Neuronal stem cell (in vitro differentiated cells): ENCODE measurements around the gene COX19.

ENCODE experiments used
- DNase-seq: peaks from one replicate; pipeline ENCODE4 v3.0.0-alpha.2; 2013; ENCODE audit warnings: low spot score
- H2AFZ ChIP-seq: one replicate; pipeline ENCODE4 v1.6.1; 2013; ENCODE audit warnings: mild to moderate bottlenecking, low read length, inconsistent platforms
- H2AK5ac ChIP-seq: 2 replicates; pipeline ENCODE4 v1.6.1; 2013; ENCODE audit warnings: low read depth, mild to moderate bottlenecking, inconsistent platforms, low read length, moderate library complexity, mixed read lengths
- H2BK120ac ChIP-seq: 2 replicates; pipeline ENCODE4 v1.6.1; 2013; ENCODE audit warnings: low read depth, mild to moderate bottlenecking, inconsistent platforms, low read length, moderate library complexity, mixed read lengths
- H2BK12ac ChIP-seq: one replicate; pipeline ENCODE4 v1.6.1; 2013; ENCODE audit warnings: low read length, inconsistent platforms
- H2BK15ac ChIP-seq: 2 replicates; pipeline ENCODE4 v1.6.1; 2013; ENCODE audit warnings: mild to moderate bottlenecking, low read length, inconsistent platforms, mixed read lengths
- H2BK5ac ChIP-seq: one replicate; pipeline ENCODE4 v1.6.1; 2013; ENCODE audit warnings: inconsistent platforms, mild to moderate bottlenecking, low read length, moderate library complexity
- H3K14ac ChIP-seq: one replicate; pipeline ENCODE4 v1.6.1; 2013; ENCODE audit warnings: low read length, inconsistent platforms
- H3K18ac ChIP-seq: 2 replicates; pipeline ENCODE4 v1.6.1; 2013; ENCODE audit warnings: low read length, inconsistent platforms
- H3K23ac ChIP-seq: 2 replicates; pipeline ENCODE4 v1.6.1; 2013; ENCODE audit warnings: low read depth, mild to moderate bottlenecking, mixed read lengths, low read length, inconsistent platforms; ENCODE audit not compliant: poor library complexity
- H3K27ac ChIP-seq: replicated peaks from 3 replicates; pipeline ENCODE4 v1.5.1; 2013; ENCODE audit warnings: low read length, inconsistent platforms
- H3K27me3 ChIP-seq, 3 experiments: 2 replicates each; pipeline ENCODE4 v1.6.1; 2013; ENCODE audit warnings: low read length in 3 of 3, mild to moderate bottlenecking in 2 of 3, inconsistent platforms in 1 of 3, low read depth in 1 of 3, mixed read lengths in 1 of 3, moderate library complexity in 1 of 3; ENCODE audit not compliant: control insufficient read depth in 3 of 3, insufficient read depth in 3 of 3
- H3K36me3 ChIP-seq, 2 donors: replicated peaks in 1 of 2; 2 replicates each; pipeline ENCODE4 v1.6.1; 2013; ENCODE audit warnings: low read length in 2 of 2; ENCODE audit not compliant: control insufficient read depth in 2 of 2, insufficient read depth in 2 of 2
- H3K4ac ChIP-seq: 2 replicates; pipeline ENCODE4 v1.6.1; 2013; ENCODE audit warnings: inconsistent platforms, mild to moderate bottlenecking, low read length, moderate library complexity
- H3K4me1 ChIP-seq, 2 donors: 1 replicate in 1 of 2; 2 replicates in 1 of 2; pipeline ENCODE4 v1.6.1; 2013; ENCODE audit warnings: low read length in 2 of 2, low read depth in 1 of 2; ENCODE audit not compliant: control insufficient read depth in 2 of 2, insufficient read depth in 1 of 2
- H3K4me2 ChIP-seq: one replicate; pipeline ENCODE4 v1.6.1; 2013; ENCODE audit warnings: mild to moderate bottlenecking, low read length, inconsistent platforms; ENCODE audit not compliant: insufficient read depth, poor library complexity, severe bottlenecking
- H3K4me3 ChIP-seq, 2 donors: 2 replicates each; pipeline ENCODE4 v1.5.1; 2013; ENCODE audit warnings: low read length in 2 of 2, mild to moderate bottlenecking in 2 of 2, inconsistent platforms in 1 of 2, moderate library complexity in 1 of 2
- H3K79me1 ChIP-seq: one replicate; pipeline ENCODE4 v1.6.1; 2013; ENCODE audit warnings: low read depth, mild to moderate bottlenecking, inconsistent platforms, low read length, moderate library complexity
- H3K9ac ChIP-seq: one replicate; pipeline ENCODE4 v1.6.1; 2013; ENCODE audit warnings: mild to moderate bottlenecking, low read depth, low read length, inconsistent platforms; ENCODE audit not compliant: poor library complexity
- H3K9me3 ChIP-seq, 2 donors: replicated peaks in 1 of 2; 2 replicates each; pipeline versions ENCODE3 to v1.6.1; 2013; ENCODE audit warnings: low read length in 2 of 2, mild to moderate bottlenecking in 2 of 2, inconsistent platforms in 1 of 2, low read depth in 1 of 2, mixed read lengths in 1 of 2, moderate library complexity in 1 of 2; ENCODE audit not compliant: control insufficient read depth in 2 of 2, insufficient read depth in 1 of 2
- H4K8ac ChIP-seq: one replicate; pipeline ENCODE4 v1.6.1; 2013; ENCODE audit warnings: low read depth, mild to moderate bottlenecking, inconsistent platforms, low read length, moderate library complexity
- H4K91ac ChIP-seq: one replicate; pipeline ENCODE4 v1.6.1; 2013; ENCODE audit warnings: low read length, low read depth, mild to moderate bottlenecking, inconsistent platforms; ENCODE audit not compliant: poor library complexity
- WGBS, 2 donors: extraction: QIAGEN DNeasy Blood & Tissue Kit; methylation state at CpG; one replicate each; pipeline ENCODE4 v1.1.7; 2013; ENCODE audit warnings: missing lambda C conversion rate in 2 of 2, mixed read lengths in 1 of 2; ENCODE audit not compliant: insufficient read length in 2 of 2, insufficient replicate concordance in 1 of 2; ENCODE audit errors: extremely low coverage in 2 of 2; 5-methylcytosine and 5-hydroxymethylcytosine counted together

Gene COX19

DNA sequence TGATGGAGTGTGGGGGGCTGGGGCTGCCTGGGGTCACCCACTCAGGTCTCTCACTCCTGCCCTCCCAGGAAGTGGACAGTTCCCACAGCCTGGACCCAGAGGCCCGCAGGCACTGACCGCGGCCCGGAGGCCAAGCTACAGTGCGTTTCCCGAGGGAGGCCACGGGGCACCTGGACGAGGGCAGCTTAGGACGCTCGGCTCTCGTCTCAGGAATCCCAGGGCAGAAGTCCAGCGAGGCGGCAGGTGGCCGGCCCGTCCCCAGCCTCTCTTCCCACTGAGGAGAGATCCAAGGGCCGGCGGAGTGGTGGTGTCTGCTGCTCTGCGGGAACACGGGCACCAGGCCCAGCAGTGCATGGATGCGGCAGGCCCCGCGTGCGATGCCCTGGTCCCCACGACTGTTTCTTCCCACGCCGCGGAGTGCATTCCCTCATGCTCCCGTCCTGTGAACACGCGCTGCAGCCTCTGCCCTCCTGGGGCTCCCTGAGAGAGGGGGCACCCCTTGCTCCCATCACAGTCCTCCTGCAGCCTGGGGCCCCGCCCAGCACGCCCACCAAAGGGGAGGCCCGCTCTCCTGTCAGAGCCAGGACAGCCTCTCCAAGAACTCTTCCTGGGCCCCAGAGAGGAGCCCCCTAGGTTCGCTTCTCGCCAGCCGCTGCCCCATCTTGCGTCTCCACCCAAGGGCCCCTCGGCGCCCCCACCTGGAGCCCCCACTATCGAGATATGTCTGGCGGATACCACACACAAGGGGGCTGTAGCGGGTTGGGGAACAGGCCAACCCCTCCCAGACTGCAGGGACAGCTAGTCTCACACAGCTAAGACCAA, 44.7 kb upstream of the COX19 start:
- H3K18ac ChIP-seq, result no peak overlapping the region
- H2BK120ac ChIP-seq, result no peak overlapping the region
- no peak overlapping the region for H2AK5ac ChIP-seq
- no peak overlapping the region for H2BK15ac ChIP-seq
- H3K4me2 ChIP-seq, result no peak overlapping the region
- H3K9ac ChIP-seq, result no peak overlapping the region
- H2BK12ac ChIP-seq, result no peak overlapping the region
- no peak for DNase-seq
- H2AFZ ChIP-seq, result no peak overlapping the region
- WGBS, 2 donors, result no CpG with 5 or more reads among the region's 42 CpGs
- H3K27me3 ChIP-seq, result no peaks in the 10 kb centered on the region
- H3K79me1 ChIP-seq, result peaks cover 38% of the 10 kb centered on the region
- peak overlapping the region; percentile 38 for H3K14ac ChIP-seq
- no peak overlapping the region for H3K4me3 ChIP-seq
- peak overlapping the region; percentile 43 for H3K23ac ChIP-seq
- no peak overlapping the region for H3K27ac ChIP-seq
- H4K91ac ChIP-seq, result no peak overlapping the region
- H2BK5ac ChIP-seq, result peak overlapping the region; percentile 43
- no peak overlapping the region for H4K8ac ChIP-seq
- peaks cover 4 to 8% of the 10 kb centered on the region in 2 donors for H3K4me1 ChIP-seq
- peaks cover 20 to 75% of the 10 kb centered on the region in 2 donors for H3K36me3 ChIP-seq
- no peak overlapping the region for H3K4ac ChIP-seq
- H3K9me3 ChIP-seq, result peaks cover 12 to 21% of the 10 kb centered on the region in 2 donors

DNA sequence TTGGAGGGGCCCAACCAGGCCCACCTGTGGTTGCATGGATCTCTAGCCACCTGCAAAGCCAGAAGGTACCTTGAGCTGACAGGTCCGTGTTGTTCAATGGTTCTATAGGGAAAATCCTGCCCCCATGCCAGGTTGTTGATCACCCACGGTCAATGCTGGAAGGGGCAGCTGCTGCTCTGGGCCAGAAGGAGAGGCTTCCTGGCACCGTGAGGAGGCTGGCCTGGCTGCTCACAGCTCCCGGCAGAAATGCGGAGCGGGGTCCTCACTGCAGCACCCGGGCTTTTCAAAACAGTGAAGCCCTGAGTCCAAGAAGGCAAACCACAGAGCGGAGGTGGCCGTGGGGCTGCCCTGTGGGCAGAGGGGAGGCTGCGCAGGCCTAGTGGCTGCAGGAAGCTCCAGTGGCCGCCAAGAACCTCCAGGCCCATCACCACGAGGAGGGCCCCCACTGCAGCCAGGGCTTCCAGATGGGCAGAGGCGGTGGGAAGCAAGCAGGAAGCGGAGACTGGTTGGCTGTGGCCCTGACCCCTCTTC, 44.0 kb upstream of the COX19 start:
- no peak overlapping the region for H2AFZ ChIP-seq
- no peak overlapping the region for H3K4ac ChIP-seq
- H3K9ac ChIP-seq, result no peak overlapping the region
- DNase-seq, result no peak
- no peak overlapping the region for H2AK5ac ChIP-seq
- H3K4me2 ChIP-seq, result no peak overlapping the region
- H3K14ac ChIP-seq, result peak overlapping the region; percentile 21
- H4K91ac ChIP-seq, result no peak overlapping the region
- H3K27me3 ChIP-seq, result no peaks in the 10 kb centered on the region
- no peak overlapping the region for H2BK15ac ChIP-seq
- no peak overlapping the region for H2BK12ac ChIP-seq
- no peak overlapping the region for H3K27ac ChIP-seq
- H3K4me3 ChIP-seq, result no peak overlapping the region
- no CpG with 5 or more reads among the region's 14 CpGs for WGBS, 2 donors
- no peak overlapping the region for H2BK120ac ChIP-seq
- H3K9me3 ChIP-seq, result peaks cover 14 to 21% of the 10 kb centered on the region in 2 donors
- peak overlapping the region; percentile 5 for H2BK5ac ChIP-seq
- H3K23ac ChIP-seq, result peak overlapping the region; percentile 43
- H4K8ac ChIP-seq, result no peak overlapping the region
- H3K4me1 ChIP-seq, result peaks cover 4 to 8% of the 10 kb centered on the region in 2 donors
- H3K18ac ChIP-seq, result no peak overlapping the region
- H3K79me1 ChIP-seq, result peaks cover 38% of the 10 kb centered on the region
- H3K36me3 ChIP-seq, result peaks cover 20 to 69% of the 10 kb centered on the region in 2 donors

DNA sequence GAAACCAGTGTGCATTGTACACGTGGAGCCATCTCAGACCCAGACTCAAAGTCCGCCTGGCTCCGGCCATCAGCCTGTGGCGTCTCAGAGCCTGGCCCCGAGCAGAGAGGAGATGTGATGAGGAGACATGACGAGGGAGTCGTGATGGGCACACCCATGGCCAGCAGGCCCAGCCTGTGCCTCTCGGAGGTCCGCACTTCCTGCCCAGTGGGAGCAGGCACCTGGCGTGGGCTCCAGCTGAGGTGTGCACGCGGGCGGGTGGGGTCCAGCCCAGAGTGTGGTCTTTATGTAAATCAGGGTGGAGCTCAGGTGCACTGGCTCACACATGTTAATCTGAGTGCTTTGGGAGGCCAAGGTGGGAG, 43.0 kb upstream of the COX19 start:
- peak overlapping the region; percentile 44 for H3K9ac ChIP-seq
- H3K4ac ChIP-seq, result no peak overlapping the region
- peaks cover 4 to 8% of the 10 kb centered on the region in 2 donors for H3K4me1 ChIP-seq
- H2AK5ac ChIP-seq, result no peak overlapping the region
- H2BK12ac ChIP-seq, result no peak overlapping the region
- H2BK5ac ChIP-seq, result no peak overlapping the region
- no peak overlapping the region for H3K27ac ChIP-seq
- H3K23ac ChIP-seq, result peak overlapping the region; percentile 65
- H3K27me3 ChIP-seq, result no peaks in the 10 kb centered on the region
- H3K79me1 ChIP-seq, result peaks cover 36% of the 10 kb centered on the region
- H3K9me3 ChIP-seq, result peaks cover 14 to 21% of the 10 kb centered on the region in 2 donors
- H3K14ac ChIP-seq, result no peak overlapping the region
- no peak overlapping the region for H3K18ac ChIP-seq
- H2BK120ac ChIP-seq, result no peak overlapping the region
- H2AFZ ChIP-seq, result no peak overlapping the region
- no peak overlapping the region for H2BK15ac ChIP-seq
- H4K91ac ChIP-seq, result no peak overlapping the region
- no CpG with 5 or more reads among the region's 13 CpGs for WGBS, 2 donors
- peak overlapping the region in 1 of 2 donors; percentile 59 for H3K4me3 ChIP-seq
- no peak overlapping the region for H4K8ac ChIP-seq
- no peak for DNase-seq
- peaks cover 20 to 59% of the 10 kb centered on the region in 2 donors for H3K36me3 ChIP-seq
- H3K4me2 ChIP-seq, result no peak overlapping the region

DNA sequence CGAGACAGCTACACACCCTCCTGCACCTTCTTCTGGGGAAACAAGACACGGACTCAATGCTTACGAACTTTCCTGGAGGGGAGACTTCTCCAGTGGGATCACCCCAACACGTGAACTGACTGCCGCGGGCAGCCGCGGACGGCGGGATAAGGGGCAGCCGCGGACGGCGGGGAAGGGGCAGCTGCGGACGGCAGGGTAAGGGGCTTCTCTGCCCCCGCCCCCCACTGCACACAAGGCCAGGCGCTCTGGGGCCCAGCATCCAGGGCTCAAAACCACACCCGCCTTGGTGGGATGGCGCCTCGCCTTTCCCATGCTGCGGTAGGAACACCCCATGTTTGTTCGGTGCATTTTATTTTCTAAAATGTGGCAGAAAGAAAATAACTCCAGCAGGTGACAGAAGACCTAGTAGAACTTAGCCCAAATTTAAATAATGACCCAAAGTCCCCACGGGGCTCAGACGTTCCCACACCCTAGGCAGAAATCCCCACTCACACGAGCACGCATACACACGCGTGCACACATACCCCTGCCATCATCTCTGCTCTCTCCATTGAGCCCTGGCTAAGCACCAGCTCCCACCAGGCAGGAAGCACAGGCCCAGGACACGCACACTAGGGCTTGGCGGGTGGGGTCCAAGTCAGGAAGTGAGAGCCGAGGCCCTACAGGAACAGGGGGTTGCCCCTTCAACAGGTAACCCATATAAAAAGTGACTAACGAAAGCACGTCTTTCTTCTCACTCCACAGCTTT, 42.4 kb upstream of the COX19 start:
- no peak overlapping the region for H4K8ac ChIP-seq
- no peak overlapping the region for H3K4me2 ChIP-seq
- H3K4me3 ChIP-seq, result peak overlapping the region in 1 of 2 donors; percentile 32
- H3K9ac ChIP-seq, result peak overlapping the region; percentile 60
- H3K9me3 ChIP-seq, result peaks cover 14 to 19% of the 10 kb centered on the region in 2 donors
- WGBS, 2 donors, result no CpG with 5 or more reads among the region's 34 CpGs
- no peaks in the 10 kb centered on the region for H3K27me3 ChIP-seq
- peaks cover 32% of the 10 kb centered on the region for H3K79me1 ChIP-seq
- no peak overlapping the region for H3K27ac ChIP-seq
- no peak overlapping the region for H2BK15ac ChIP-seq
- no peak overlapping the region for H2BK12ac ChIP-seq
- H2BK5ac ChIP-seq, result peak overlapping the region; percentile 53
- no peak overlapping the region for H2AFZ ChIP-seq
- no peak overlapping the region for H2AK5ac ChIP-seq
- peaks cover 4 to 8% of the 10 kb centered on the region in 2 donors for H3K4me1 ChIP-seq
- H3K18ac ChIP-seq, result peak overlapping the region; percentile 44
- peaks cover 18 to 53% of the 10 kb centered on the region in 2 donors for H3K36me3 ChIP-seq
- H3K4ac ChIP-seq, result no peak overlapping the region
- no peak for DNase-seq
- no peak overlapping the region for H3K14ac ChIP-seq
- H2BK120ac ChIP-seq, result no peak overlapping the region
- peak overlapping the region; percentile 65 for H3K23ac ChIP-seq
- H4K91ac ChIP-seq, result no peak overlapping the region
